GM12801 (cell line): ENCODE results near the gene MISP.

Experiments
- CTCF ChIP-seq: IDR thresholded peaks from one replicate; pipeline ENCODE4 v1.5.1; 2011; ENCODE audit warnings: control low read depth; ENCODE audit not compliant: insufficient read length; ENCODE audit errors: extremely low read depth

The MISP gene

DNA sequence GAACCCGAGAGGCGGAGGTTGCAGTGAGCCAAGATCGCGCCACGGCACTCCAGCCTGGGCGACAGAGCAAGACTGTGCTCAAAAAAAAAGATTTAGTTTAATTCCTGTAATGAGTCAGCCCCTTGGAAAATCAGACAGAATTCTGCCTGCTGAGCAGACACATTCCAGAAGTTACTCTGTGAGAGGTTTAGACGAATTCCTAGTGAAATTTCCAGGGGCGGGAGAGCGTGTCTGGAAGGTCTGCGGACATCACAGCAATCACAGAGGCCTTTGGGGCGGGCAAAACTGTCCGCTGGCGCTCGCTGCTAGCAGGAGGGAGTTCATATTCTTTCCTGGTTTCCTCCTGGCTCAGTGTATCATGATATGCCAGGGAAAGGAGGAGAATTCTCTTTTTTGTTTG is 17.5 kb downstream of the MISP start:
- TF ChIP-seq CTCF = no peak

- no peak for TF ChIP-seq CTCF
Observed at GRCh38 chr19:769616-770015, 18.7 kb downstream of the MISP start.

DNA sequence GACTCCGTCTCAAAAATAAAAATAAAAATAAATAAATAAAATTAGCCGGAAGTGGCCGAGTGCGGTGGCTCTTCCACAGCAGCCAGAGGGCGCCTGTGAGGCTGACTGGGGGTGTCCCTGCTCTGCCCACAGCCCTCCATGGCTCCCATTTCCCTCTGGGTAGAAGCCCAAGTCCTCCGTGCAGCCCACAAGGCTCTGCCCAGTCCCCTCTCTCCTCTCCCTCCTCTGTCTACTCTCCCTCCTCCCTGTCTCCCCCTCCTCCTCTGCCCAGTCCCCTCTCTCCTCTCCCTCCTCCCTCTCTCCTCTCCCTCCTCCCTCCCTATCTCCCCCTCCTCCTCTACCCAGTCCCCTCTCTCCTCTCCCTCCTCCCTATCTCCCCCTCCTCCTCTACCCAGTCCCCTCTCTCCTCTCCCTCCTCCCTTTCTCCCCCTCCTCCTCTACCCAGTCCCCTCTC is 20.4 kb downstream of the MISP start:
- no peak for TF ChIP-seq CTCF

GRCh38 chr19:772063-772462 is 21.2 kb downstream of the MISP start:
- TF ChIP-seq CTCF = no peak

DNA sequence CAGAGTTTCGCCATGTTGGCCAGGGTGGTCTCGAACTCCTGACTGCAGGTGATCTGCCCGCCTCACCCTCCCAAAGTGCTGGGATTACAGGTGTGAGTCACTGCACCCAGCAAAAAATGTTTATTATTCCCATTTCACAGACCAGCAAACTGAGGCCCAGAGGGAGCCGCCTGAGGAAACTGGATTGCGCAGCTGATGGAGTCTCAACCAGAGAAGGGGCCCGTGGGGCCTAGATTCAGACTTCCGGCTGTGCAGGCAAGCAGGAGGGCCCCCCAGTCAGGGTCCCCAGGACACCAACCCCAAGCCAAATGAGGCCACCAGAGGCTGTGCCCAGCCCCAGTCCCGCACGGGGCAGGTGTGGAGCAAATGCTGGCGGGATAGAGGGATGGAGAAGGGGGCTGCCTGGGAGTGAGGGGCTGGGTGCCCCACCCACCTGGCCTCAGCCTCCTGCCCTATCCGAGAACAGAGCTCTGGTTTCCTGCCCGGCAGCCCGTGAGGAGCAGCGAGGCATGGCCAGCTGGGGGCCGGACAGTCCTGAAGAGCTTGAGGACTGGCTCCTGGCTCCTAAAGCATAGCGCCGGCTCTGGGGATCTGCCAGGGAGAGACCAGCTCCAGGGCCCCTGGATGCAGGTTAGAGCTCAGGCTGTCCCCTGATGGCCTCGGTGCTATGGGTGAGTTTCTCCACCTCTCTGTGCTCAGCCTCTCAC is 22.0 kb downstream of the MISP start:
- TF ChIP-seq CTCF = no peak

DNA sequence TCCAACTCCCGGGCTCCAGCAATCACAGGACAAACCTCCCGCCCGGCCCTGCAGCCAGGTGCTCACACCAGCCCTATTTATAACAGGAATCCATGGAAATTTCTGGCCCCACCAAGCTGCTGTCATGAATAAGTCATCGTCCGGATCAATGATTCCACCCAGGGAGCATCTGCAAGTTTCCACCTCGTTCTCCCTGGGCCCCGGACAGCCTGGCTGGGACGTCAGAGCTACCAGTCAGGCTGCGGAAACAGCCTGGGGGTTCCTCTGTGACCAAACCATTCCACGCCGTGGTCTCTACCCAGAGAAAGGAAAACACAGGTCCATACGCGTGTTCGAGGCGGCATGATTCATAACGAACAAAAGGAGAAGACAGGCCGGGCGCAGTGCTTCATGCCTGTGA is 25.6 kb downstream of the MISP start:
- TF ChIP-seq CTCF = no peak

DNA sequence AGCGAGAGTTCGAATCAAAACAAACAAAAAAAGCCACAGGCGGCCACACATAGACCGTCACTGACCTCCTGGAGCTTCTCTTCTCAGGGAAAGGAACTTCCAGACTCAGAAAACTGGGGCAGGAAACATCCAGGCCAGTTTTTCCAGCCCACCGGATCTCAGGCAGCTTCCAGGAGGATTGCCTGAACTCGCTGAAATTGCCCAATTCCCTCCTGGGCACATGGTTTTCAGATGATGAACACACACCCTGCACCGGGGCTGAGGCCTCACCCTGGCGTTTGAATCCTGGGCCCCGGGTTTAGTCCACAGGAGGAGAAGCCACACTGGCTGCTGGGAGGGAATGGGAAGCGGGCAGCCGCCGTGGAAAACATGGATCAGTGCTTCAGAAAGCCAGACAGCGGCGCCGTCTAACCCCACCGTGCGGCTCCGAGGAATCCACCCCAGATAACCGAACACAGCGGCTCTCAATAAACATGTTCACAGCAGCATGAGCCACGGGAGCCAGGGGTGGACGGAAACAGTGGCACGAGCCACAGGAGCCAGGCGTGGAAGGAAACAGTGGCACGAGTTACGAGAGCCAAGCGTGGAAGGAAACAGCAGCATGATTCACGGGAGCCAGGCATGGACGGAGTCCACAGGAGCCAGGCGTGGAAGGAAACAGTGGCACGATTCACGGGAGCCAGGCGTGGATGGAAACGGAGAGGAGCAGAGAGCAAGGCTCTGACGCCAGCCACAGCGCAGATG is 28.2 kb downstream of the MISP start:
- no peak for TF ChIP-seq CTCF
